Naive thymus-derived CD4-positive, alpha-beta T cell (primary cell): ENCODE results near the gene MSL2. TPM values are rescaled to one million over a fixed set of nuclear protein-coding genes. Genes with fewer than 3 reads are reported as not detected.
"Not testable (repeated sequence)": the region's sequence is repeated elsewhere in the genome, so short reads cannot be mapped to it uniquely, and the experiment has no call there.

Source experiments
- ATAC-seq: fragments of 150-1000 bp; cut with Tn5 transposase; 2 replicates; pipeline ENCODE4 v1.10.0; 2021; ENCODE audit warnings: mild to moderate bottlenecking, moderate library complexity
- CTCF ChIA-PET: fragments of 350-600 bp; sonication (Branson Sonifier 250); formaldehyde crosslinking; loops from one replicate; lab custom pipeline; 2021; ENCODE audit warnings: antibody characterized with exemption; lab: Charles Lee
- POLR2A ChIA-PET: fragments of 350-600 bp; sonication (Branson Sonifier 250); formaldehyde crosslinking; loops from one replicate; lab custom pipeline; 2021; ENCODE audit warnings: antibody characterized with exemption, inconsistent platforms; lab: Charles Lee
- DNase-seq, 9 donors: peaks; one replicate each; pipeline versions ENCODE4 v3.0.0 to v3.0.0-alpha.2; 2020 to 2022; ENCODE audit warnings: mixed read lengths in 1 of 9
- H3K27ac ChIP-seq: one replicate; pipeline ENCODE4 v1.7.0; 2013; ENCODE audit warnings: mild to moderate bottlenecking, low read depth, low read length, moderate library complexity
- H3K27me3 ChIP-seq, 2 donors: one replicate each; pipeline ENCODE4 v1.7.0; 2013; ENCODE audit warnings: low read length in 2 of 2, mild to moderate bottlenecking in 2 of 2, moderate library complexity in 2 of 2; ENCODE audit not compliant: control insufficient read depth in 2 of 2, insufficient read depth in 2 of 2
- H3K36me3 ChIP-seq, 3 experiments: 1 replicate in 2 of 3; 2 replicates in 1 of 3; pipeline ENCODE4 v1.7.0; 2013; ENCODE audit warnings: low read length in 3 of 3, mild to moderate bottlenecking in 3 of 3, moderate library complexity in 1 of 3; ENCODE audit not compliant: insufficient read depth in 3 of 3, control insufficient read depth in 2 of 3
- H3K4me1 ChIP-seq, 2 donors: one replicate each; pipeline ENCODE4 v1.7.0; 2013; ENCODE audit warnings: low read length in 2 of 2, mild to moderate bottlenecking in 2 of 2, moderate library complexity in 1 of 2; ENCODE audit not compliant: control insufficient read depth in 2 of 2, insufficient read depth in 2 of 2
- H3K4me3 ChIP-seq: 2 replicates; pipeline ENCODE4 v1.7.0; 2013; ENCODE audit warnings: mild to moderate bottlenecking, low read length
- H3K9me3 ChIP-seq, 3 experiments: 1 replicate in 2 of 3; 2 replicates in 1 of 3; pipeline ENCODE4 v1.7.0; 2013; ENCODE audit warnings: low read length in 3 of 3; ENCODE audit not compliant: control insufficient read depth in 2 of 3
- H3K27ac Mint-ChIP-seq, 9 donors: one replicate each; pipeline ENCODE4 v1.8.0; 2020 to 2022; ENCODE audit warnings: mixed read lengths in 9 of 9, mild to moderate bottlenecking in 8 of 9, moderate library complexity in 5 of 9, inconsistent platforms in 2 of 9
- H3K27me3 Mint-ChIP-seq, 5 donors: one replicate each; pipeline ENCODE4 v1.8.0; 2021 to 2022; ENCODE audit warnings: mixed read lengths in 5 of 5, mild to moderate bottlenecking in 1 of 5
- H3K36me3 Mint-ChIP-seq, 5 donors: one replicate each; pipeline ENCODE4 v1.8.0; 2020 to 2022; ENCODE audit warnings: mixed read lengths in 5 of 5, mild to moderate bottlenecking in 3 of 5, inconsistent platforms in 1 of 5
- H3K4me1 Mint-ChIP-seq, 7 donors: one replicate each; pipeline ENCODE4 v1.8.0; 2020 to 2022; ENCODE audit warnings: mixed read lengths in 7 of 7, mild to moderate bottlenecking in 3 of 7, inconsistent platforms in 1 of 7
- H3K4me3 Mint-ChIP-seq, 10 donors: one replicate each; pipeline ENCODE4 v1.8.0; 2020 to 2022; ENCODE audit warnings: mild to moderate bottlenecking in 10 of 10, mixed read lengths in 10 of 10, moderate library complexity in 6 of 10, inconsistent platforms in 2 of 10
- H3K9me3 Mint-ChIP-seq, 11 donors: one replicate each; pipeline ENCODE4 v1.8.0; 2020 to 2022; ENCODE audit warnings: mixed read lengths in 11 of 11, mild to moderate bottlenecking in 4 of 11, inconsistent platforms in 1 of 11, moderate library complexity in 1 of 11
- intact Hi-C, 2 donors: fragments of 100-400 bp; cut with micrococcal nuclease; formaldehyde crosslinking; loops; one replicate each; pipeline ENCODE4 v1.15.1; 2023
- polyA plus RNA-seq, 2 donors: library from polyadenylated mRNA; unstranded; fragments of 300-500 nt; fragmentation: Illumina TruSeq; gene quantifications; one replicate each; pipeline ENCODE4 v1.2.3, GENCODE V29; 2021
- total RNA-seq, 6 experiments: library from RNA in 5 of 6; stranded (reverse) in 5 of 6; gene quantifications; 1 replicate in 5 of 6; 2 replicates in 1 of 6; pipeline ENCODE4 v1.2.3 and lab custom pipeline; 2021 to 2026

MSL2 gene
- total and polyA plus RNA-seq, 7 experiments from 2014 or later = 40.9 to 110 (median 69.0) TPM

GRCh38 chr3:136146981-136147729, 49.0 kb downstream of the MSL2 start:
- POLR2A ChIA-PET = interaction anchor here (0.9 to 1.5 kb wide), 2 partner anchors 48 to 50 kb away, joined by 3 read pairs; no protein-coding TSS in a partner anchor

GRCh38 chr3:136144397-136144796, 51.7 kb downstream of the MSL2 start:
- ChIA-PET POLR2A (interaction anchor here (0.6 kb wide), 2 partner anchors 32 to 39 kb away, joined by 3 read pairs; no protein-coding TSS in a partner anchor), CTCF (interaction anchor here (0.6 kb wide), 1 partner anchor 872 kb away, joined by 5 read pairs; no protein-coding TSS in a partner anchor)
- H3K4me3 Mint-ChIP-seq, H3K9me3 ChIP-seq, H3K4me3 ChIP-seq, H3K27me3 Mint-ChIP-seq, DNase-seq, H3K9me3 Mint-ChIP-seq, ATAC-seq, H3K27me3 ChIP-seq, H3K36me3 ChIP-seq, H3K27ac ChIP-seq, H3K4me1 ChIP-seq: not testable (repeated sequence)
- Mint-ChIP-seq H3K36me3 (peaks cover 0 to 11% (median 5%) of the 10 kb centered on the region in 5 donors), H3K27ac (peak overlapping the region in 2 of 9 donors; percentile 44 to 51), H3K4me1 (peaks cover 9 to 42% (median 24%) of the 10 kb centered on the region in 7 donors)
- intact Hi-C loops = loop anchor here in 1 of 2 donors (2.0 to 10.0 kb wide), 2 partner anchors 14 to 50 kb away; partner anchors contain the start of gene MSL2

More at GRCh38 chr3:136146981-136147729, 49.0 kb downstream of the MSL2 start:
- H3K4me1 Mint-ChIP-seq = peaks cover 16 to 56% (median 42%) of the 10 kb centered on the region in 7 donors
- no peak overlapping the region for H3K4me3 Mint-ChIP-seq
- peaks cover 0 to 16% (median 12%) of the 10 kb centered on the region in 3 experiments for H3K36me3 ChIP-seq
- H3K27me3 ChIP-seq = no peaks in the 10 kb centered on the region
- DNase-seq = no peak
- CTCF ChIA-PET = interaction anchor here (0.5 kb wide), 1 partner anchor 34 kb away, joined by 3 read pairs; no protein-coding TSS in a partner anchor
- no peak overlapping the region for H3K4me3 ChIP-seq
- H3K27me3 Mint-ChIP-seq = no peaks in the 10 kb centered on the region
- intact Hi-C loops = loop anchor here (2.0 to 10.0 kb wide), 3 partner anchors 45 to 104 kb away; partner anchors contain the start of genes MSL2 (in 1 of the 2) and PCCB (in 1 of the 2)
- no peak overlapping the region for H3K27ac ChIP-seq
- peak overlapping the region in 5 of 9 donors; percentile 26 to 66 (median 35) for H3K27ac Mint-ChIP-seq
- H3K36me3 Mint-ChIP-seq = peaks cover 7 to 25% (median 25%) of the 10 kb centered on the region in 5 donors
- H3K9me3 ChIP-seq = no peaks in the 10 kb centered on the region
- H3K9me3 Mint-ChIP-seq = no peaks in the 10 kb centered on the region
- no peak for ATAC-seq
- peaks cover 0 to 7% of the 10 kb centered on the region in 2 donors for H3K4me1 ChIP-seq

GRCh38 chr3:136142592-136142991, 53.5 kb downstream of the MSL2 start:
- H3K27me3 Mint-ChIP-seq = no peaks in the 10 kb centered on the region
- Histone ChIP-seq H3K9me3 (no peaks in the 10 kb centered on the region), H3K27me3 (no peaks in the 10 kb centered on the region), H3K4me3 (no peak overlapping the region), H3K27ac (no peak overlapping the region), H3K36me3 (no peaks in the 10 kb centered on the region), H3K4me1 (no peaks in the 10 kb centered on the region)
- DNase-seq (no peak), ATAC-seq (peak; percentile 43)
- POLR2A ChIA-PET = interaction anchor here (0.6 to 0.9 kb wide), 2 partner anchors 55 to 109 kb away, joined by 3 read pairs; no protein-coding TSS in a partner anchor
- no peaks in the 10 kb centered on the region for H3K9me3 Mint-ChIP-seq
- H3K36me3 Mint-ChIP-seq = peaks cover 0 to 5% (median 0%) of the 10 kb centered on the region in 5 donors
- CTCF ChIA-PET = no interaction called here
- H3K4me3 Mint-ChIP-seq = no peak overlapping the region
- intact Hi-C loops = loop anchor here in 1 of 2 donors (10.0 kb wide), 1 partner anchor 52 kb away; the partner anchor contains the start of gene MSL2
- peaks cover 2 to 31% (median 12%) of the 10 kb centered on the region in 7 donors for H3K4me1 Mint-ChIP-seq
- H3K27ac Mint-ChIP-seq = peak overlapping the region in 4 of 9 donors; percentile 28 to 67 (median 53)

DNA sequence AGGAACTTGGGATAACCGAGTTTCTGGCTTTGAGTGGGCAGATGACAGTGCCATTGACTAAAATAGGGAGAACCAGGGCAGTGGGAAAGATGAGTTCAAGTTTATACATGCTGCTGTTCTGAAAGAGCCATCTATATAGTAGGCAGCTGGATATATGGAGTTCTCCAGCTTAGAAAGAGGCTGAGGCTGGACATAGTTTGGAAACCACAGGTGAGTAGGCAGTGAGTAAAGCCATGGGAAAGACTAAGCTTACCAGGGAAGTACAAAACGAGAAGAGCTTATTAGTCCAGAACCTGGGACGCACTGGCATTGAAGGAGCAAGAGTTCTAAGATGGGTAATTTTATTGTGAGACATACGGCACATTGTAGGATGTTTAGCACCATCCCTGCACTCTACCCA, 54.2 kb downstream of the MSL2 start:
- no peaks in the 10 kb centered on the region for H3K9me3 ChIP-seq
- ATAC-seq = peak; percentile 18
- no peaks in the 10 kb centered on the region for H3K4me1 ChIP-seq
- Mint-ChIP-seq H3K9me3 (no peaks in the 10 kb centered on the region), H3K27ac (peak overlapping the region in 4 of 9 donors; percentile 3 to 28 (median 25)), H3K4me1 (peaks cover under 1 to 30% (median 13%) of the 10 kb centered on the region in 7 donors), H3K36me3 (peaks cover 0 to 5% (median 0%) of the 10 kb centered on the region in 5 donors), H3K27me3 (no peaks in the 10 kb centered on the region), H3K4me3 (no peak overlapping the region)
- POLR2A ChIA-PET = interaction anchor here (0.9 kb wide), 1 partner anchor 55 kb away, joined by 3 read pairs; no protein-coding TSS in a partner anchor
- no peaks in the 10 kb centered on the region for H3K36me3 ChIP-seq
- no peaks in the 10 kb centered on the region for H3K27me3 ChIP-seq
- DNase-seq = no peak
- H3K4me3 ChIP-seq = no peak overlapping the region
- intact Hi-C loops = loop anchor here in 1 of 2 donors (10.0 kb wide), 1 partner anchor 53 kb away; the partner anchor contains the start of gene MSL2
- no peak overlapping the region for H3K27ac ChIP-seq
- CTCF ChIA-PET = no interaction called here

DNA sequence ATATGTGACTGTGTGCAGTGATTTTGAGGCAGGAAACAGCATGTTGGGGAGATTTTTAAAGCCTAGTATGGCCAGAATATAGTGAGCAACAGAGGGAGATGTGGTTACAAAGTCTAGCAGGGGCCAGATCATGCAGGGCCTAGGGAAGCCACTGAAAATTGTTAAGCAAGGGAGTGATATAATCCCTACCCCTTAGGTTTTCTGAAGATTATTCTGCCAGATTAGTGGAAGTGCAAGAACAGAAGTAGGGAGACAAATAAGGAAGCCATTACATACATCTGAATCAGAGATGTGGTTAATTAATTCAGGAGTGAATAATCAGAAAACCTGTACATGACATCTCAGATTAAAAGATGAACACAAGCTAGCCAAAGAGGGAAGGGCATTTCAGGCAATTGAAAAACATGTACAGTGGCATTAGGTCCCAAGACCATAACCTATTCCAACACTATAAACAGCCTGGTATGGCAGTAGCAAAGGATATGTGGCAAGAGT, 54.8 kb downstream of the MSL2 start:
- DNase-seq = no peak
- Mint-ChIP-seq H3K27me3 (no peaks in the 10 kb centered on the region), H3K9me3 (no peaks in the 10 kb centered on the region), H3K4me3 (no peak overlapping the region), H3K27ac (peak overlapping the region in 5 of 9 donors; percentile 0 to 27 (median 19)), H3K36me3 (peaks cover 0 to 4% (median 0%) of the 10 kb centered on the region in 5 donors), H3K4me1 (peaks cover 0 to 30% (median 16%) of the 10 kb centered on the region in 7 donors)
- no peaks in the 10 kb centered on the region for H3K9me3 ChIP-seq
- intact Hi-C loops = loop anchor here in 1 of 2 donors (10.0 kb wide), 1 partner anchor 53 kb away; the partner anchor contains the start of gene MSL2
- CTCF ChIA-PET = no interaction called here
- POLR2A ChIA-PET = interaction anchor here (0.9 kb wide), 1 partner anchor 56 kb away, joined by 3 read pairs; no protein-coding TSS in a partner anchor
- no peaks in the 10 kb centered on the region for H3K27me3 ChIP-seq
- H3K4me1 ChIP-seq = no peaks in the 10 kb centered on the region
- no peak for ATAC-seq
- no peak overlapping the region for H3K27ac ChIP-seq
- no peak overlapping the region for H3K4me3 ChIP-seq
- no peaks in the 10 kb centered on the region for H3K36me3 ChIP-seq

DNA sequence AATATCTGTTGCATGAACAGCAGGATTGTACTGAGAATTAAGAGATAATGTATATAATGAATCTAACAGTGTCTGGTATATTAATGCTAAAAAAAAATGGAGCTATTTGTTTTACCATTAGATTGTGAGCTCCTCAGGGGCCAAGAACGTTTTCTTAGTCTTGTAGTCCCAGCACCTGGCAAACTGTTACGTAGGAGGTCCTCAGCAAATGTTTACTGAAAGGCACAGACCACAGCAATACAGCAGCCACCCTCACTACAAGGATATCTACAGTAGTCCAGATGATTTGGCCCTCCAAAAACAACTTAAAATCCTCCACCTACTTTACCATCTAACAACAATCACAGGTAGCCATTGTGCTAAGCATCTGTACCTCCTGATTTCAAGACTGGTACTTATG, 59.7 kb downstream of the MSL2 start:
- no peaks in the 10 kb centered on the region for H3K9me3 ChIP-seq
- H3K9me3 Mint-ChIP-seq = no peaks in the 10 kb centered on the region
- H3K4me3 ChIP-seq = no peak overlapping the region
- ChIA-PET CTCF (no interaction called here), POLR2A (no interaction called here)
- no peaks in the 10 kb centered on the region for H3K36me3 Mint-ChIP-seq
- no peak overlapping the region for H3K27ac ChIP-seq
- no peaks in the 10 kb centered on the region for H3K27me3 ChIP-seq
- H3K4me1 ChIP-seq = no peaks in the 10 kb centered on the region
- ATAC-seq (no peak), DNase-seq (no peak)
- no peaks in the 10 kb centered on the region for H3K27me3 Mint-ChIP-seq
- no peak overlapping the region for H3K27ac Mint-ChIP-seq
- peaks cover 0 to 26% (median 15%) of the 10 kb centered on the region in 7 donors for H3K4me1 Mint-ChIP-seq
- no peaks in the 10 kb centered on the region for H3K36me3 ChIP-seq
- intact Hi-C loops = no loop called here
- H3K4me3 Mint-ChIP-seq = no peak overlapping the region
